Esophagus muscularis mucosa (tissue), 4 donors: ENCODE data around the gene BBS1.

Source experiments
- EP300 ChIP-seq: sonication (generic); formaldehyde crosslinking; IDR thresholded peaks from one replicate; pipeline ENCODE4 v1.6.1; 2017; ENCODE audit warnings: antibody characterized with exemption
- POLR2A ChIP-seq: fragments of 450-650 bp; IDR thresholded peaks from one replicate; pipeline ENCODE4 v1.6.1; 2017; ENCODE audit warnings: antibody characterized with exemption, moderate library complexity, mild to moderate bottlenecking, low read depth
- POLR2AphosphoS5 ChIP-seq, 2 donors: sonication (generic); formaldehyde crosslinking; IDR thresholded peaks; one replicate each; pipeline ENCODE4 v1.6.1; 2017; ENCODE audit warnings: antibody characterized with exemption in 2 of 2
- TF ChIP-seq, protein P1 (sequence below), 3 experiments: fragments of 200-600 bp in 2 of 3; fragments of 450-650 bp in 1 of 3; sonication (generic) in 2 of 3; IDR thresholded peaks; one replicate each; pipeline ENCODE4 v1.5.1; 2017 to 2019; ENCODE audit warnings: antibody characterized with exemption in 3 of 3, mild to moderate bottlenecking in 2 of 3, moderate library complexity in 1 of 3

DNA sequence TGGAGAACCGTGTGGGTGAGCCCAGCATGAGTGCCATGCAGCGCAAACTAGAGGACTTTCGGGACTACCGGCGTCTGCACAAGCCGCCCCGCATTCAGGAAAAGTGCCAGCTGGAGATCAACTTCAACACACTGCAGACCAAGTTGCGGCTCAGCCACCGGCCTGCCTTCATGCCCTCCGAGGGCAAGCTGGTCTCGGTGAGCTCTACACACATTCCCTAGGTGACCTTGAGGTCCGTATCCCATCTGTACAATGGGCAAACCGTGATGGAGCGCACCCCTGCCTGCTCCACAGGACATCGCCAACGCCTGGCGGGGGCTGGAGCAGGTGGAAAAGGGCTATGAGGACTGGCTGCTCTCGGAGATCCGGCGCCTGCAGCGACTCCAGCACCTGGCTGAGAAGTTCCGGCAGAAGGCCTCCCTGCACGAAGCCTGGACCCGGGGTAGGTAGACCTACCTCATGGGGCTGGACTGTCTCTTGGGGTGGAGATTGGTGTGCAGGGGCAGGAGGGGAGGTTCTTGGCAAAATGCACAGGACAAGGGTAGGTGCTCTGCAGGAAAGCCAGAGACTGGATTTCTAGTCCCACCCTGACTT lies 47.4 kb downstream of the BBS1 start:
- TF ChIP-seq, protein P1, sequence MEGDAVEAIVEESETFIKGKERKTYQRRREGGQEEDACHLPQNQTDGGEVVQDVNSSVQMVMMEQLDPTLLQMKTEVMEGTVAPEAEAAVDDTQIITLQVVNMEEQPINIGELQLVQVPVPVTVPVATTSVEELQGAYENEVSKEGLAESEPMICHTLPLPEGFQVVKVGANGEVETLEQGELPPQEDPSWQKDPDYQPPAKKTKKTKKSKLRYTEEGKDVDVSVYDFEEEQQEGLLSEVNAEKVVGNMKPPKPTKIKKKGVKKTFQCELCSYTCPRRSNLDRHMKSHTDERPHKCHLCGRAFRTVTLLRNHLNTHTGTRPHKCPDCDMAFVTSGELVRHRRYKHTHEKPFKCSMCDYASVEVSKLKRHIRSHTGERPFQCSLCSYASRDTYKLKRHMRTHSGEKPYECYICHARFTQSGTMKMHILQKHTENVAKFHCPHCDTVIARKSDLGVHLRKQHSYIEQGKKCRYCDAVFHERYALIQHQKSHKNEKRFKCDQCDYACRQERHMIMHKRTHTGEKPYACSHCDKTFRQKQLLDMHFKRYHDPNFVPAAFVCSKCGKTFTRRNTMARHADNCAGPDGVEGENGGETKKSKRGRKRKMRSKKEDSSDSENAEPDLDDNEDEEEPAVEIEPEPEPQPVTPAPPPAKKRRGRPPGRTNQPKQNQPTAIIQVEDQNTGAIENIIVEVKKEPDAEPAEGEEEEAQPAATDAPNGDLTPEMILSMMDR (IDR thresholded peaks at IDR 0.05), result no peak
- no peak for TF ChIP-seq POLR2AphosphoS5 (IDR thresholded peaks at IDR 0.05)
- no peak for TF ChIP-seq EP300
- TF ChIP-seq POLR2A, result no peak
